Stimulated activated CD4-positive, alpha-beta T cell treated with anti-CD3 and anti-CD28 coated beads, TNF-alpha, amount 100 ng/mL, for 24 hours (primary cell): ENCODE results near the gene DSP.

Source experiments
- DNase-seq, 3 experiments: peaks; one replicate each; pipeline ENCODE4 v3.0.0-alpha.2; 2020; ENCODE audit warnings: low read depth in 3 of 3

Gene DSP

GRCh38 chr6:7541175-7542064, at the start of gene DSP:
DSP (plus strand) TSS chr6:7541671; CDS start chr6:7541916, 245 bp downstream.
- DNase-seq, result peak in 2 of 3 experiments; percentile 9 to 42

DNA sequence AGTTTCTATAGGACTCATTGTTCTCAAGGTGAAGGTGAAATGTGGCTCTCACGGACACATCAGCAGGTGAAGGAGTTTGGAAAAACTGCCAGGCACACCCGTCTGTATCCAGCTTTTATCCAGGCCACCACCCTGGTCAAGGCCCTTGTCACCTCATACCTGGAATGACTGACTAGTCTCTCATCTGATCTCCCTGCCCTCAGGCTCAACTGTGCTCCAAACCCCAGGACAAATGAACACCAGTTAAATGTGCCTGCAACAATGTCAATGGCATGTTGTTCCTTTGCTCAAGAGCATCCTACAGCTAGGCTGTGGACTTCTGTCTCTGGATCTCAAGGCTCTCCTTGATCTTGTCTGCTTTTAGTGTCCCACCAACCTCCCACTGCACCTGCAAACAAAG, 47.6 kb upstream of the DSP start:
- DNase-seq, result no peak

GRCh38 chr6:7494638-7495037, 46.8 kb upstream of the DSP start:
- no peak for DNase-seq

DNA sequence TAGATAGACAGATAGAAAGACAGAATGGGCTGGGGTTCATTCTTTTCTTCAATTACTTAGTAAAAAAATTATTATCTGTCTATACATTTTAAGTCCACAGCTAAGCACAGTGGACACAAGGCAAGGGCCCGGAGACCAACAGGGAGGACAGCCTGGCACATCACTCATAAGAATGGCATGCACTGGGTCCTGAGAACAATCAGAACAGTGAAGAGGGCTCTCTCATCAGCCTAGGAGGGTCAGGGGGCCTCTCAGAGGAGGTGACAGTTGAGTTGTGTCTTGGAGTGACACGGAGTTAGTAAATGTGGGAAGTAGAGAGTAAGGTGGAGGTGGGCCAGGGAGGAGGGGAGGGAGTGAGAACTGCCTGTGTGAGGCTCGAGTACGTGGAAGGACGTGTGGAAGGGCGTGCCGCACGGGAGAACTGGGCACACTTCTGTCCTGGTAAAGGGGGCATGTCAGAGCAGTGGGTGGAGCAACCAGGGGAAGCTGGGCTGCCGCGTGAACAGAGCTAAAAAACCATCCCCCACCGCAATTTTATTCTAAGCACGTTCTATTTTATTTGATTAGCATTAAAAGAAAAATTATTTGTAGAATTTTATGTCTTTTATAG, 45.1 kb upstream of the DSP start:
- no peak for DNase-seq

DNA sequence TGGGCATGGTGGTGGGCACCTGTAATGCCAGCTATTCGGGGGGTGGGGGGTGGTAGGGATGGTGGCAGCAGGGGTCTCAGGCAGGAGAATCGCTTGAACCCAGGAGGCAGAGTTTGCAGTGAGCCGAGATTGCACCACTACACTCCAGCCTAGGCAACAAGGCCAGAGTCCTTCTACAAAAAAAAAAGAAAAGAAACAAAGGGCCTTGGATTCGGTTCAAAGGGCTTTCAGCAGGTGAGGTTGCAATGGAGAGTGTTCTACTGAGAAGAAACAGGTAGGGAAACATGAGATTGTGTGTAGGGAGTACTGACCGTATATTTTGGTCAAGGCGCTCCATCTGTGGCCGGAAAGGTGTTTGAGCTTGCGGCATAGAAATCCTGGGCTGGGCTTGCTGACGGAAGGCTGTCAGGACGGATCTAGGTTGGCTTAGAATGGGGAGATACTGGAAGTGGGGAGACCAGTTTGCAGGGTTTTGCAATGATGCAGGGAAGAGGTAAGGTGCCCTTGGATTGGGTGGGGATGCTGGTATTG, 40.7 kb upstream of the DSP start:
- no peak for DNase-seq

GRCh38 chr6:7502743-7503142, 38.7 kb upstream of the DSP start:
- DNase-seq, result no peak

DNA sequence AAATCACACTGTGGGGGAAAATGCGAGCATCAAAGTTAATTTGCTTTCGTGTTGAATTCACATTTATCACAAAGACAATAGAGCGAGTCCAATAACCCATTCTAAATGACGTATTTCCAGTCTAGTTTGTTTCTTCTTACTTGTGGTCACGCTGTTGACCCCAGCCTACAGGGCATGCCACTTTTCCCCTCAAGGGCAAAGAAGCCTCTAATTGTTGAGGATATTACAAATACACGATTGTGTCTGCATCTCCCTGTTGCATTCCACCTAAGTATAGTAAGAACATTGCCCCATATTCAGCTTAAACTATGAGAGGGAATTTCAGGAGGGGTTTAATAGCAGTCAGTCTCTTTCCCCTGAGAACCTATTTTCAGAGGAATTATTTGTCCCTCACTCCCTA, 37.4 kb upstream of the DSP start:
- no peak for DNase-seq

DNA sequence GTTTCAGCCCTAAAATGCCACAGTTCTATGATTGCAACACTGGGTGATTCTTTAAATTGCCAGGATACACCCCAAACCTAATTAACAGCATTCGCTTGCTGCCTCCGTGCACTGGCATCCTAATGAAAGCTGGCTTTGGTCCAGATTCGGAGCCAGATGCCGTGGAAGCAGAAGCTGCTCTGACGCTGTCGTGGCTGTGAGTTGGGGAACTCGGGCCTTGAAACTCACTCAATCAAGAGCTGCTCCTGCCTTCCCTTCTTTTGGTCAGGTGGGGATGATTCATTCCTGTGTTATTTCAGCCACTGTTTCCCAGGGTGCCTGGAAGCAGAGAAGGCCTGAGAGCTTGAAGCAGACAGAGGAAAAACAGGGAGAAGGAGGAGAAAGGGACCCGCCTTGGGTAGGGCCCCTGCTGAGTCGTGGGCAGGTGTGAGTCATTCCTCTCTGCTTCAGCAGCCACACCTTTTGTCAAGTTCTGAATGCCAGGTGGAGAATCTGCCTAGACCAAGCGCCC, 36.2 kb upstream of the DSP start:
- DNase-seq, result peak in 1 of 3 experiments; percentile 3

DNA sequence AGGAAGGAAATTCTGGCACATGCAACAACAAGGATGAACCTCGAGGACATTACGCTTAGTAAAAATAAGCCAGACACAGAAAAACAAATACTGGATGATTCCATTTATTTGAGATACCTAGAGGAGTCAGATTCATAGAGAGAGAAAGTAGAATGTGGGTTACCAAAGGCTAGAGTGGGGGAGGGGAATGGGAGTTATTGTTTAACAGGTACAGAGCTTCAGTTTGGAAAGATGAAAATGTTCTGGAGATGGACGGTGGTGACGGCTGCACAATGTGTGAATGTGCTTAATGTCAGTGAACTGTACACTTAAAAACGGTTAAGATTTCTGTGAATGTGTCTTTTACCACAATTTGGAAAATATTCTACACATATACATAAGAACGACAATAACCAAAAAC, 33.9 kb upstream of the DSP start:
- no peak for DNase-seq

DNA sequence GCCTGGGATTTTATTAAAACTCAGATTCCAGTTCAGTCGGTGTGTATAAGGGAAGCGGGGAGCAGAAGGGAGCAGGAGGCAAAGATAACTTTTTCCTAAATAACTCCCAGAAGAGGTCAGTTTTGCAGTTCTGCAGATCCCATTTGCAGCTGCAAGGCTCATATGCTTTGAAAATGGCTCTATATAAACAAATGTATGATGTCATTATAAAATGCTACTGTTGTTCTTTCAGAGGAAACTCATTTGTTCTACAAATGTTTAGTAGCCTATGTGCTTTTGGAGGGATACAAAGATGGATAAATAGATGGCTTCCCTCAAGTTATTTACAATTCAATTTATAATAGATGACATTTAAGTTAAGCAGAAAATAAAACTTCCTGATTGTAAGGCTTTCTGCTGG, 29.2 kb upstream of the DSP start:
- no peak for DNase-seq

GRCh38 chr6:7513529-7513928, 27.9 kb upstream of the DSP start:
- no peak for DNase-seq

DNA sequence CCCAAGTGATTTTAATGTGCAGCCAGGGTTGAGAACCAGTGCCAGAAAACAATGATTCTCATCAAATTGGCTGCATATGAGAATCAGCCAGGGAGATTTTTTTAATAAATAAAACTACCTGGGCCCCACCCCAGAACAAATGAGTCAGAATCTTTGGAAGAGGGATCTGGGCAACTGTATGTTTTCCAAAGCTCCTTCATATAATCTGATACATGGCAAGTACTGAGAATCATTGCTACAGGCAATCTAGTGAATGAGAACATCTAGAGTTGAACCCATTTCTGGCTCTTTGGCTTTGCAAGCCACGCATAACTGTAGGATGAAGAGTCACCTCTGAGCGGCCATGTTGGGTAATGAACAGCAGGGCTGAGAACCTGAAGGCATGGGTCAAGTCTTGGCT, 26.1 kb upstream of the DSP start:
- no peak for DNase-seq

- DNase-seq, result no peak
These were observed 22.6 kb upstream of the DSP start for GRCh38 chr6:7518877-7519276.

DNA sequence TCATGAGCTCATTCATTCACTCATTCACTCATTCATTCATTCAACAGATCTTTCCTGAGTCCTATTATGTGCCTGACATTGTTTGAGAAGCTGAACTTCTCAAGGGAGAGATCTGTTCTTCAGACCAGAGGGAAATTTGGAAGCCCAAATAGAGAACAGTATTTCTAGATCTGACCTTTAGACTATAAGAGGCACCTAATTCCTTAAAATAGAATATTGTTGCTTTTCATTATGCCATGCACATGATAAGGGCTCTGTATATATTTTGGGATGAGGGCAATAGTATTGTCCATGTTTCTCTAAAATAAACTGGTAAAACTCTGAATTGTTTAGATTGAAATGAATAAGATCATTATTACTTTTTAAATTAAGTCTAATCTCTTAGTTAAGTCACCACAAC, 18.6 kb upstream of the DSP start:
- DNase-seq, result no peak

GRCh38 chr6:7523922-7524321, 17.5 kb upstream of the DSP start:
- no peak for DNase-seq

DNA sequence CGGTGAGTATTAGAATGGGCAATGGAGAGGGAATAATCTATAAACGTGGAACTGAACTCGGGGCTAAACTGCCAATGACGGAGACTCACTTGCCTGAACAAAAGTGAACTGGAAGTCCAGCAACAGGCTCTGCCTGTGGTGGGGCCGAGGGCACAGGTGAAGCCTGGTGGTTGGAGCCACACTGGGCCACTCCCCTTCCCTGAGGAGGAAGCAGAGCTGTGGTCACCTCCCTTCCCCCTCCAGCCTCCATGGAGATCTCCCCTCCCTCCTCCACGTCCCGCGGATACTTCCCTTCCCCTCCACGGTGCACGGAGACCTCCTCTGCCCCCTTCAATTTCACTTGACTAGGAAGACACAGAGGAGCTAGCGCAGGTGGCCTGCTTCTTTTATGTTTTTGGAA, 14.7 kb upstream of the DSP start:
- DNase-seq, result no peak

GRCh38 chr6:7528565-7528964, 12.9 kb upstream of the DSP start:
- DNase-seq, result no peak

DNA sequence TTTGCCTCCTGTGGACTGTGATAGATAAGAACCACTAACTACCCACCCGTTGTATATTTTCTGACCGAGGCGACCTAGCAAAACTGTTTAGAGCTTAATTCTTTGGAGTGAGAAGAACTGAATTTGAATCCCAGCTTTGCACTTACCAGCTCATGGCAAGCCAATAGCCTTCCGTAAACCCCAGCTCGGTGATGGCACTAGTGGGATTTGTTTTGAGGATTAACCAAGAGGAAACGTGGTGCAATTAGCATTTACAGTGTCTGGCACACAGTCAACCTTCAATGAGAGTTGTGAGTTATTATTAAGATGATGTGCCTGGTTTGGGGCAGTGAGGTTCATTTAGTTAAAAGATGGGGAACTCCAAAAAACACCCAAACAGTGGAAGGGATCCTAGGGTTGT, 12.3 kb upstream of the DSP start:
- no peak for DNase-seq

GRCh38 chr6:7532232-7532631, 9.2 kb upstream of the DSP start:
- DNase-seq, result no peak

GRCh38 chr6:7532821-7533220, 8.7 kb upstream of the DSP start:
- DNase-seq, result no peak

- no peak for DNase-seq
These were observed 7.3 kb upstream of the DSP start for GRCh38 chr6:7534192-7534591.

DNA sequence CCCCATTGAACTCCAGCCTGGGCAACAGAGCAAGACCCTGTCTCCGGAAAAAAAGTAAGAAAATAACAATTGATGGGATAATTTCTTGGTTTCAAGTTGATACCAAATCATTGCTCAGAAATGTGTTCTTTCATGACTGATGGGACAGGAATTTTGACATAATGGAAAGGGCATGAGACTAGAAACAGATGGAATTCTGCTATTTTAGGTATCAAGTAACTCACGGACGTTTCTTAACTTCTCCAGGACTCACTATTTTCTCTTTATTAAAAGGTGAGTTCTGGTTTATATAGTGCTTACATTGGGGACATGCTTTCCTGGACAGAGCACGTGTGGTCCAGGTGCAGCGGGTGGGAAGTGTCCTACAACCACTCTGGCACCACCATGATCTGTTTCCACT, 6.0 kb upstream of the DSP start:
- DNase-seq, result no peak

- DNase-seq, result no peak
These were observed 3.8 kb upstream of the DSP start for GRCh38 chr6:7537565-7538174.
